CD4-positive, alpha-beta T cell (primary cell): ENCODE data around the gene JAM2. TPM values are rescaled to one million over a fixed set of nuclear protein-coding genes. Genes with fewer than 3 reads are reported as not detected.

ENCODE experiments used
- ATAC-seq: fragments of 200-7000 bp; cut with Tn5 transposase; one replicate; pipeline ENCODE4 v1.10.0; 2022; ENCODE audit warnings: mild to moderate bottlenecking; ENCODE audit not compliant: poor library complexity
- CTCF ChIA-PET: fragments of 350-600 bp; sonication (Branson Sonifier 250); formaldehyde crosslinking; loops from one replicate; lab custom pipeline; 2021; ENCODE audit warnings: antibody characterized with exemption, inconsistent platforms; lab: Charles Lee
- POLR2A ChIA-PET: fragments of 350-600 bp; sonication (Branson Sonifier 250); formaldehyde crosslinking; loops from one replicate; lab custom pipeline; 2021; ENCODE audit warnings: antibody characterized with exemption, inconsistent platforms; lab: Charles Lee
- DNase-seq, 14 experiments: peaks; one replicate each; pipeline ENCODE4 v3.0.0-alpha.2; 2013 to 2020; ENCODE audit warnings: mixed read lengths in 2 of 14
- H3K27ac ChIP-seq, 2 donors: one replicate each; pipeline versions ENCODE4 v1.5.1 to v1.7.0; 2013; ENCODE audit warnings: low read length in 2 of 2, low read depth in 1 of 2, mild to moderate bottlenecking in 1 of 2
- H3K27me3 ChIP-seq, 2 experiments: 1 replicate in 1 of 2; 2 replicates in 1 of 2; pipeline versions ENCODE4 v1.6.1 to v1.7.0; 2013; ENCODE audit warnings: low read length in 2 of 2, control low read depth in 1 of 2, mild to moderate bottlenecking in 1 of 2, moderate library complexity in 1 of 2; ENCODE audit not compliant: insufficient read depth in 2 of 2, control insufficient read depth in 1 of 2
- H3K36me3 ChIP-seq: one replicate; pipeline ENCODE4 v1.6.1; 2013; ENCODE audit warnings: low read length, control low read depth; ENCODE audit not compliant: insufficient read depth
- H3K4me1 ChIP-seq: one replicate; pipeline ENCODE4 v1.6.1; 2013; ENCODE audit warnings: low read length, control low read depth; ENCODE audit not compliant: insufficient read depth
- H3K4me3 ChIP-seq: one replicate; pipeline ENCODE4 v1.5.1; 2013; ENCODE audit warnings: mild to moderate bottlenecking, low read length, moderate library complexity
- H3K9me3 ChIP-seq, 2 experiments: 1 replicate in 1 of 2; 2 replicates in 1 of 2; pipeline versions ENCODE4 v1.6.1 to v1.7.0; 2013; ENCODE audit warnings: low read length in 2 of 2, mild to moderate bottlenecking in 2 of 2, control low read depth in 1 of 2, moderate library complexity in 1 of 2; ENCODE audit not compliant: control insufficient read depth in 1 of 2, insufficient read depth in 1 of 2
- H3K27ac Mint-ChIP-seq: one replicate; pipeline ENCODE4 v1.8.0; 2020; ENCODE audit warnings: mixed read lengths
- H3K27me3 Mint-ChIP-seq: one replicate; pipeline ENCODE4 v1.8.0; 2021; ENCODE audit warnings: mixed read lengths
- H3K36me3 Mint-ChIP-seq: one replicate; pipeline ENCODE4 v1.8.0; 2021; ENCODE audit warnings: low read depth, mixed read lengths
- H3K4me1 Mint-ChIP-seq: one replicate; pipeline ENCODE4 v1.8.0; 2021; ENCODE audit warnings: low read depth, mixed read lengths
- H3K4me3 Mint-ChIP-seq: one replicate; pipeline ENCODE4 v1.8.0; 2020; ENCODE audit warnings: mild to moderate bottlenecking, mixed read lengths
- H3K9me3 Mint-ChIP-seq: one replicate; pipeline ENCODE4 v1.8.0; 2020; ENCODE audit warnings: mixed read lengths
- CTCF ChIP-seq: fragments of 200-600 bp; IDR thresholded peaks from one replicate; pipeline ENCODE4 v1.8.0; 2022; ENCODE audit warnings: antibody characterized with exemption, mild to moderate bottlenecking
- intact Hi-C, 2 experiments: fragments of 100-400 bp; cut with DNase I in 1 of 2; cut with micrococcal nuclease in 1 of 2; formaldehyde crosslinking; loops; one replicate each; pipeline versions ENCODE4 v1.15.1 to v1.9.0; 2023 to 2025; cut with DNase I, micrococcal nuclease
- total RNA-seq, 174 experiments: library from RNA in 2 of 174; stranded (reverse) in 2 of 174; gene quantifications; one replicate each; pipeline ENCODE4 v1.2.3 and lab custom pipeline; 2021 to 2026

Gene JAM2
- total RNA-seq, 2 experiments from 2014 or later = not detected

- intact Hi-C loops = loop anchor here (5.0 to 10.0 kb wide), 3 partner anchors 167 to 440 kb away; partner anchors contain the start of gene APP (in 1 of the 2)
- H3K36me3 Mint-ChIP-seq = peaks cover 56% of the 10 kb centered on the region
Measured at GRCh38 chr21:25732091-25732760, 93.2 kb downstream of the JAM2 start.

GRCh38 chr21:25733859-25734653 lies 95.0 kb downstream of the JAM2 start:
- Histone ChIP-seq H3K4me1 (peaks cover 31% of the 10 kb centered on the region), H3K4me3 (peak overlapping the region; percentile 73), H3K9me3 (no peaks in the 10 kb centered on the region), H3K27me3 (no peaks in the 10 kb centered on the region), H3K27ac (peak overlapping the region; percentile 90 to 93), H3K36me3 (peaks cover 17% of the 10 kb centered on the region)
- Mint-ChIP-seq H3K4me1 (peaks cover 62% of the 10 kb centered on the region), H3K4me3 (peak overlapping the region; percentile 98), H3K27ac (peak overlapping the region; percentile 97), H3K36me3 (peaks cover 39% of the 10 kb centered on the region), H3K27me3 (no peaks in the 10 kb centered on the region), H3K9me3 (no peaks in the 10 kb centered on the region)
- intact Hi-C loops = loop anchor here (1.0 to 10.0 kb wide), 6 partner anchors 126 to 438 kb away; partner anchors contain the start of genes APP (in 2 of the 2) and MRPL39 (in 1 of the 2)
- ATAC-seq = no peak
- no peak for TF ChIP-seq CTCF
- peak in 4 of 14 experiments; percentile 3 to 35 (median 18) for DNase-seq
- ChIA-PET CTCF (interaction anchor here (1.2 to 1.7 kb wide), 2 partner anchors 15 to 126 kb away, joined by 3 to 8 read pairs; no protein-coding TSS in a partner anchor), POLR2A (interaction anchor here (0.6 to 2.8 kb wide), 19 partner anchors 9 to 435 kb away, joined by 3 to 32 read pairs (median 4); partner anchors contain the start of genes JAM2 and MRPL39)

More at GRCh38 chr21:25732091-25732760, 93.2 kb downstream of the JAM2 start:
- Histone ChIP-seq H3K4me3 (no peak overlapping the region), H3K36me3 (peaks cover 35% of the 10 kb centered on the region), H3K27me3 (no peaks in the 10 kb centered on the region), H3K9me3 (no peaks in the 10 kb centered on the region), H3K27ac (no peak overlapping the region), H3K4me1 (peaks cover 27% of the 10 kb centered on the region)
- H3K4me1 Mint-ChIP-seq = peaks cover 52% of the 10 kb centered on the region
- ChIA-PET POLR2A (interaction anchor here (0.6 kb wide), 1 partner anchor 372 kb away, joined by 3 read pairs; no protein-coding TSS in a partner anchor), CTCF (no interaction called here)
- no peak for ATAC-seq
- no peaks in the 10 kb centered on the region for H3K27me3 Mint-ChIP-seq
- DNase-seq = no peak
- no peaks in the 10 kb centered on the region for H3K9me3 Mint-ChIP-seq
- TF ChIP-seq CTCF = no peak
- H3K4me3 Mint-ChIP-seq = no peak overlapping the region
- H3K27ac Mint-ChIP-seq = no peak overlapping the region

- intact Hi-C loops = loop anchor here (1.0 to 10.0 kb wide), 6 partner anchors 126 to 438 kb away; partner anchors contain the start of genes APP (in 2 of the 2) and MRPL39 (in 1 of the 2)
- Mint-ChIP-seq H3K4me1 (peaks cover 67% of the 10 kb centered on the region), H3K27me3 (no peaks in the 10 kb centered on the region), H3K27ac (peak overlapping the region; percentile 97), H3K4me3 (peak overlapping the region; percentile 98), H3K36me3 (peaks cover 39% of the 10 kb centered on the region), H3K9me3 (no peaks in the 10 kb centered on the region)
- no peak for DNase-seq
- H3K27me3 ChIP-seq = no peaks in the 10 kb centered on the region
- ChIA-PET POLR2A (interaction anchor here (0.6 to 2.8 kb wide), 20 partner anchors 8 to 435 kb away, joined by 3 to 32 read pairs (median 4); partner anchors contain the start of genes JAM2 and MRPL39), CTCF (interaction anchor here (1.0 to 1.7 kb wide), 3 partner anchors 14 to 436 kb away, joined by 3 to 8 read pairs (median 4); partner anchors contain the start of gene APP)
- no peak for TF ChIP-seq CTCF
- ATAC-seq = no peak
- H3K27ac ChIP-seq = peak overlapping the region; percentile 90 to 93
- H3K4me1 ChIP-seq = peaks cover 35% of the 10 kb centered on the region
- H3K36me3 ChIP-seq = peaks cover 12% of the 10 kb centered on the region
- H3K4me3 ChIP-seq = peak overlapping the region; percentile 73
- no peaks in the 10 kb centered on the region for H3K9me3 ChIP-seq
Measured at GRCh38 chr21:25734654-25734903, 95.5 kb downstream of the JAM2 start.
